ENCODE results near the gene SMAP2.

- TF ChIP-seq, protein P1, sequence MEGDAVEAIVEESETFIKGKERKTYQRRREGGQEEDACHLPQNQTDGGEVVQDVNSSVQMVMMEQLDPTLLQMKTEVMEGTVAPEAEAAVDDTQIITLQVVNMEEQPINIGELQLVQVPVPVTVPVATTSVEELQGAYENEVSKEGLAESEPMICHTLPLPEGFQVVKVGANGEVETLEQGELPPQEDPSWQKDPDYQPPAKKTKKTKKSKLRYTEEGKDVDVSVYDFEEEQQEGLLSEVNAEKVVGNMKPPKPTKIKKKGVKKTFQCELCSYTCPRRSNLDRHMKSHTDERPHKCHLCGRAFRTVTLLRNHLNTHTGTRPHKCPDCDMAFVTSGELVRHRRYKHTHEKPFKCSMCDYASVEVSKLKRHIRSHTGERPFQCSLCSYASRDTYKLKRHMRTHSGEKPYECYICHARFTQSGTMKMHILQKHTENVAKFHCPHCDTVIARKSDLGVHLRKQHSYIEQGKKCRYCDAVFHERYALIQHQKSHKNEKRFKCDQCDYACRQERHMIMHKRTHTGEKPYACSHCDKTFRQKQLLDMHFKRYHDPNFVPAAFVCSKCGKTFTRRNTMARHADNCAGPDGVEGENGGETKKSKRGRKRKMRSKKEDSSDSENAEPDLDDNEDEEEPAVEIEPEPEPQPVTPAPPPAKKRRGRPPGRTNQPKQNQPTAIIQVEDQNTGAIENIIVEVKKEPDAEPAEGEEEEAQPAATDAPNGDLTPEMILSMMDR (conservative IDR thresholded peaks at IDR 0.05 in 1 of 2, IDR thresholded peaks at IDR 0.05 in 1 of 2; ENCODE audit: low read depth in 1 of 2, low read length in 2 of 2), result peak; percentile 95 to 100
- no peak for TF ChIP-seq EZH2 (IDR thresholded peaks at IDR 0.05; ENCODE audit: low read length, missing control alignments)
Observed at GRCh38 chr1:40338745-40339419, 34.6 kb upstream of the SMAP2 start.

Data from fibroblast of lung (primary cell).